SU-DHL-6 (cell line): ENCODE data around the gene SLC35F4.

Experiments
- H2AFZ ChIP-seq: fragments of 200-600 bp; sonication (generic); 2 replicates; pipeline ENCODE4 v1.6.1; 2014; ENCODE audit warnings: low read depth, mild to moderate bottlenecking, moderate library complexity, mixed read lengths, antibody characterized with exemption, low read length; ENCODE audit not compliant: severe bottlenecking
- H3F3A ChIP-seq: fragments of 200-600 bp; shearing (Covaris generic); 2 replicates; pipeline ENCODE4 v1.6.0; 2016; ENCODE audit warnings: antibody characterized with exemption, mild to moderate bottlenecking; ENCODE audit not compliant: insufficient read depth
- H3K27ac ChIP-seq: fragments of 200-600 bp; sonication (generic); 2 replicates; pipeline ENCODE4 v1.5.1; 2016; ENCODE audit warnings: low read depth, mild to moderate bottlenecking, low read length, moderate library complexity, mixed read lengths
- H3K27me3 ChIP-seq: fragments of 200-600 bp; sonication (generic), shearing (Covaris generic); 2 replicates; pipeline ENCODE4 v1.6.0; 2014; ENCODE audit warnings: mild to moderate bottlenecking, low read length
- H3K36me3 ChIP-seq: fragments of 200-600 bp; sonication (generic); 2 replicates; pipeline ENCODE4 v1.6.1; 2014; ENCODE audit warnings: mild to moderate bottlenecking, low read length, mixed read lengths
- H3K4me2 ChIP-seq: fragments of 300-600, 200-600 bp; shearing (Covaris generic), sonication (generic); 2 replicates; pipeline ENCODE4 v1.6.0; 2014; ENCODE audit warnings: low read length, low read depth, mild to moderate bottlenecking; ENCODE audit not compliant: poor library complexity, severe bottlenecking
- H3K4me3 ChIP-seq: fragments of 200-600 bp; sonication (generic); 2 replicates; pipeline ENCODE4 v1.5.1; 2014; ENCODE audit warnings: antibody characterized with exemption, low read length, mild to moderate bottlenecking, mixed read lengths; ENCODE audit not compliant: insufficient read depth, poor library complexity, severe bottlenecking
- H3K79me2 ChIP-seq: fragments of 200-600 bp; sonication (generic); 2 replicates; pipeline ENCODE4 v1.6.1; 2014; ENCODE audit warnings: mild to moderate bottlenecking, low read length, moderate library complexity; ENCODE audit not compliant: insufficient read depth
- H3K9ac ChIP-seq: fragments of 200-600 bp; sonication (generic); 2 replicates; pipeline ENCODE4 v1.7.0; 2014; ENCODE audit warnings: mild to moderate bottlenecking, low read length
- H3K9me2 ChIP-seq: fragments of 200-600 bp; sonication (generic); replicated peaks from 2 replicates; pipeline ENCODE4 v1.6.1; 2014; ENCODE audit warnings: low read length; ENCODE audit not compliant: insufficient read depth
- H3K9me3 ChIP-seq: fragments of 200-600 bp; sonication (generic); 2 replicates; pipeline ENCODE4 v1.6.1; 2014; ENCODE audit warnings: low read length, mixed read lengths; ENCODE audit not compliant: insufficient read depth
- H4K20me1 ChIP-seq: fragments of 200-600 bp; sonication (generic); 2 replicates; pipeline ENCODE4 v1.6.1; 2014; ENCODE audit warnings: low read depth, mild to moderate bottlenecking, antibody characterized with exemption, low read length, moderate library complexity, mixed read lengths
- CTCF ChIP-seq: fragments of 200-600 bp; sonication (generic); IDR thresholded peaks from one replicate; pipeline ENCODE4 v1.5.1; 2017; ENCODE audit warnings: antibody characterized with exemption, mild to moderate bottlenecking, low read length, moderate library complexity; ENCODE audit not compliant: insufficient read depth, poor library complexity, severe bottlenecking
- EZH2phosphoT487 ChIP-seq: fragments of 200-600 bp; sonication (generic), shearing (Covaris generic); conservative IDR thresholded peaks from 2 replicates; pipeline ENCODE4 v1.6.1; 2018; ENCODE audit warnings: mild to moderate bottlenecking, antibody characterized with exemption, low read length, moderate library complexity, mixed read lengths

Gene SLC35F4

GRCh38 chr14:57865403-57866198 is at the start of gene SLC35F4:
Gene SLC35F4 (minus strand): TSS chr14:57866092.
- Histone ChIP-seq H3K9me3 (no peaks in the 10 kb centered on the region), H3K4me3 (no peak within 1 kb of the TSS), H4K20me1 (no peaks in the 10 kb centered on the region), H3K36me3 (no peaks in the 10 kb centered on the region), H3K27ac (no peak within 1 kb of the TSS), H3K27me3 (no peaks in the 10 kb centered on the region), H3K79me2 (no peaks in the 10 kb centered on the region), H3K9ac (no peak within 1 kb of the TSS), H3F3A (no peaks in the 10 kb centered on the region), H2AFZ (no peak within 1 kb of the TSS), H3K9me2 (no peaks in the 10 kb centered on the region), H3K4me2 (no peak within 1 kb of the TSS)
- TF ChIP-seq EZH2phosphoT487 (no peak), CTCF (no peak)

- Histone ChIP-seq H3K4me3 (no peak overlapping the region), H2AFZ (no peak overlapping the region), H3K9me2 (no peaks in the 10 kb centered on the region), H3K9ac (no peak overlapping the region), H4K20me1 (no peaks in the 10 kb centered on the region), H3K27ac (no peak overlapping the region), H3K4me2 (no peak overlapping the region), H3K36me3 (no peaks in the 10 kb centered on the region), H3K27me3 (no peaks in the 10 kb centered on the region), H3K79me2 (no peaks in the 10 kb centered on the region), H3F3A (no peaks in the 10 kb centered on the region), H3K9me3 (no peaks in the 10 kb centered on the region)
- no peak for TF ChIP-seq EZH2phosphoT487
- no peak for TF ChIP-seq CTCF
Measured at GRCh38 chr14:57909626-57910025, 43.7 kb upstream of the SLC35F4 start.

DNA sequence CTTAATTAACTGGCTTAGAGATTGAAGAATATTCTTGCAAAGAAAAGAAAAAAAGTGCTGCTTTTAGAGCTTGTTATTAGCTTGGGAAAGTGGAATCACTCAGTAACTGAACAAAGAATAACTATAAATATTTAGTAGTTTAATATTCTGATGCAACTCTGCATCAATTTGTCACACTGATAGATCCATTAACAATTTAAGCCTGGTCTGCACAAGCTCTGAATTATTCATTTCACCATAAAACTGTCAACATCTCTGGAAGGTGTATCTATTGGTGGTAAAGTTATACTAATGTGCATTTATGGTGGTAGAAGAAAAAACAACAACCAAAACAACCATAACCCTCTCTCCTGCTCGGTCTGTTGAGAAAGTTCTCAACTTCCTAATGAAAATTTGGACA is 38.1 kb upstream of the SLC35F4 start:
- Histone ChIP-seq H3K9me3 (no peaks in the 10 kb centered on the region), H2AFZ (no peak overlapping the region), H3K79me2 (no peaks in the 10 kb centered on the region), H4K20me1 (no peaks in the 10 kb centered on the region), H3K27me3 (no peaks in the 10 kb centered on the region; the same call in 1 of the 2 replicates), H3K4me3 (no peak overlapping the region), H3K36me3 (no peaks in the 10 kb centered on the region), H3K27ac (no peak overlapping the region), H3K9me2 (no peaks in the 10 kb centered on the region), H3K9ac (no peak overlapping the region), H3F3A (no peaks in the 10 kb centered on the region), H3K4me2 (no peak overlapping the region)
- TF ChIP-seq EZH2phosphoT487 (no peak), CTCF (no peak)
